GM12864 (cell line): ENCODE measurements around the gene GALNT10.

ENCODE experiments used
- DNase-seq: peaks from one replicate; pipeline ENCODE4 v3.0.0-alpha.2; 2011; ENCODE audit warnings: low read depth
- H3K4me3 ChIP-seq: 2 replicates; pipeline ENCODE4 v1.5.1; 2011; ENCODE audit warnings: mild to moderate bottlenecking, low read depth, low read length, control low read depth
- CTCF ChIP-seq: IDR thresholded peaks from 2 replicates; pipeline ENCODE4 v1.5.1; 2011; ENCODE audit warnings: low read depth, mild to moderate bottlenecking, moderate library complexity, low read length, control low read depth, inconsistent platforms; ENCODE audit errors: missing control alignments

GALNT10 gene

GRCh38 chr5:154466671-154467070 is 276.1 kb downstream of the GALNT10 start:
- TF ChIP-seq CTCF = no peak
- DNase-seq = no peak
- no peak overlapping the region for H3K4me3 ChIP-seq

GRCh38 chr5:154467655-154468354 is 277.3 kb downstream of the GALNT10 start:
- peak; percentile 84 for TF ChIP-seq CTCF
- no peak overlapping the region for H3K4me3 ChIP-seq
- DNase-seq = no peak

GRCh38 chr5:154470137-154470536 is 279.6 kb downstream of the GALNT10 start:
- no peak for DNase-seq
- H3K4me3 ChIP-seq = no peak overlapping the region
- no peak for TF ChIP-seq CTCF
